Measurements from ENCODE around the gene TIAL1. TPM values are rescaled to one million over a fixed set of nuclear protein-coding genes. Genes with fewer than 3 reads are reported as not detected.
"Not testable (repeated sequence)": the region's sequence is repeated elsewhere in the genome, so short reads cannot be mapped to it uniquely, and the experiment has no call there.

The TIAL1 gene
- total and polyA plus RNA-seq, 3 donors from 2014 or later, result 71.0 to 104 (median 82.3) TPM

- no peak overlapping the region for H3K4me3 ChIP-seq
- H3K27ac ChIP-seq, result no peak overlapping the region
- no peaks in the 10 kb centered on the region for H3K27me3 ChIP-seq
- H3K4me1 ChIP-seq, result no peaks in the 10 kb centered on the region
- H3K9me3 ChIP-seq, result no peaks in the 10 kb centered on the region
- intact Hi-C loops (cut with DNase I; ENCODE audit: low total_unique reads), result no loop called here
- no peaks in the 10 kb centered on the region for H3K36me3 ChIP-seq (ENCODE audit: low read depth, missing control alignments)
- TF ChIP-seq CTCF (IDR thresholded peaks at IDR 0.05), result no peak
- TF ChIP-seq POLR2A (IDR thresholded peaks at IDR 0.05), result no peak
- DNase-seq, result no peak
Observed at GRCh38 chr10:119575991-119576390, 20.8 kb downstream of the TIAL1 start.

- TF ChIP-seq POLR2A (IDR thresholded peaks at IDR 0.05) (no peak), CTCF (IDR thresholded peaks at IDR 0.05) (no peak)
- Histone ChIP-seq H3K27me3 (no peaks in the 10 kb centered on the region), H3K27ac (no peak overlapping the region), H3K4me1 (no peaks in the 10 kb centered on the region), H3K36me3 (ENCODE audit: low read depth, missing control alignments) (no peaks in the 10 kb centered on the region), H3K4me3 (no peak overlapping the region), H3K9me3 (no peaks in the 10 kb centered on the region)
- DNase-seq, result no peak
- intact Hi-C loops (cut with DNase I; ENCODE audit: low total_unique reads), result no loop called here
- WGBS, 2 donors, result 54 to 62% methylated on average over 5 of the region's 5 CpGs
Observed at GRCh38 chr10:119575506-119575905, 21.3 kb downstream of the TIAL1 start.

DNA sequence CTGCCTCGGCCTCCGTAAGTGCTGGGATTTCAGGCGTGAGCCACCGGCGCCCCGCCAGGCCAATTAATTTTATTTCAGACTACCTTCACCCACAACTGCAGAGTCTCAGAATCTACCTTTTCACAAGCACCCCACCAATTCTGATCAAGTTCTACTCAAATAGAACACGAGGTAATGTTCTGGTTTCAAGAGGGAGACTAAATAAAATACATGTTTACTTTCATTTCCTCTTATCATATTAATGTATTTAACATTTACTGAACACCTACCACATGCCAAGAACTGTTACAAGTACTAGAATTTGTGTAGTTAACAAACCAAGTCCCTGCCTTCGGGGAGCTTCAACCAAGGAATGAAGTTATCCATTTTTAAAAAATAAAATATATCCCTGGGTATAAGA lies 28.8 kb downstream of the TIAL1 start:
- intact Hi-C loops (cut with DNase I; ENCODE audit: low total_unique reads), result no loop called here
- H3K27ac ChIP-seq, result no peak overlapping the region
- no peaks in the 10 kb centered on the region for H3K9me3 ChIP-seq
- H3K36me3 ChIP-seq (ENCODE audit: low read depth, missing control alignments), result no peaks in the 10 kb centered on the region
- H3K27me3 ChIP-seq, result no peaks in the 10 kb centered on the region
- DNase-seq, result no peak
- TF ChIP-seq POLR2A (IDR thresholded peaks at IDR 0.05) (no peak), CTCF (IDR thresholded peaks at IDR 0.05) (no peak)
- no peak overlapping the region for H3K4me3 ChIP-seq
- WGBS, 2 donors, result 92 to 94% methylated on average over 8 of the region's 8 CpGs
- H3K4me1 ChIP-seq, result no peaks in the 10 kb centered on the region

DNA sequence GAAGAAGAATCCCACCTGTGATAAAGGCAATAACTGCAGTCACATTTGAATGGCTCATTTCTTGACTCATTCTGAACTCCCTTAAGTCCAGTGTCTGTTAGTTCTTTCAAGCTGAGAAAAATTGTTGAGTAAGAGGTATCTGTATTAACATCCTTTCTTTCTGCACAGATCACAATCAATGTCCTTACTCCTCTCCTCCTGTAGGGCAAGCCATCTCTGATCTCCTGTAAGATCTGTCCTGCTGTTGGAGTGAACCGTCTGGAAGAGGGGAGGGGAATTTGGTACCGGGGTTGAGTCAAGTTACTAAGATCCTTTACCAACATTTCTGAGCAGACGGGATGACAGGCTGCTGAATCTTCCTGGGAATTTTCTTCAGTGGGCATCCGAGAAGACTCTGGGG lies 34.7 kb downstream of the TIAL1 start:
- no peaks in the 10 kb centered on the region for H3K4me1 ChIP-seq
- H3K4me3 ChIP-seq, result no peak overlapping the region
- no peak for DNase-seq
- no peaks in the 10 kb centered on the region for H3K9me3 ChIP-seq
- H3K36me3 ChIP-seq (ENCODE audit: low read depth, missing control alignments), result no peaks in the 10 kb centered on the region
- WGBS, 2 donors, result 79 to 93% methylated on average over 4 of the region's 4 CpGs
- intact Hi-C loops (cut with DNase I; ENCODE audit: low total_unique reads), result no loop called here
- H3K27me3 ChIP-seq, result no peaks in the 10 kb centered on the region
- no peak for TF ChIP-seq CTCF (IDR thresholded peaks at IDR 0.05)
- TF ChIP-seq POLR2A (IDR thresholded peaks at IDR 0.05), result no peak
- H3K27ac ChIP-seq, result no peak overlapping the region

DNA sequence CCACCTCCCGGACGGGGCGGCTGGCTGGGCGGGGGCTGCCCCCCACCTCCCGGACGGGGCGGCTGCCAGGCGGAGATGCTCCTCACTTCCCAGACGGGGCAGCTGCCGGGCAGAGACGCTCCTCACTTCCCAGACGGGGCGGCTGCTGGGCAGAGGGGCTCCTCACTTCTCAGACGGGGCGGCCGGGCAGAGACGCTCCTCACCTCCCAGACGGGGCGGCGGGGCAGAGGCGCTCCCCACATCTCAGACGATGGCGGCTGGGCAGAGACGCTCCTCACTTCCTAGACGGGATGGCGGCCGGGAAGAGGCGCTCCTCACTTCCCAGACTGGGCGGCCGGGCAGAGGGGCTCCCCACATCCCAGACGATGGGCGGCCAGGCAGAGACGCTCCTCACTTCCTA lies 37.3 kb downstream of the TIAL1 start:
- WGBS, 2 donors, result 70 to 96% methylated on average over 6 to 27 of the region's 33 CpGs
- peak overlapping the region; percentile 24 to 39 for H3K4me3 ChIP-seq
- H3K27ac ChIP-seq; H3K36me3 ChIP-seq (ENCODE audit: low read depth, missing control alignments); H3K27me3 ChIP-seq; DNase-seq; H3K4me1 ChIP-seq; H3K9me3 ChIP-seq; intact Hi-C loops (cut with DNase I; ENCODE audit: low total_unique reads): not testable (repeated sequence)

GRCh38 chr10:119556081-119556480 lies 40.7 kb downstream of the TIAL1 start:
- intact Hi-C loops (cut with DNase I; ENCODE audit: low total_unique reads); H3K27me3 ChIP-seq; H3K4me1 ChIP-seq; H3K27ac ChIP-seq; H3K4me3 ChIP-seq; H3K36me3 ChIP-seq (ENCODE audit: low read depth, missing control alignments); DNase-seq; H3K9me3 ChIP-seq: not testable (repeated sequence)
- WGBS, 2 donors, result 90 to 94% methylated on average over 2 of the region's 2 CpGs

Measured in testis (tissue), 3 donors.